ENCODE measurements around the gene TGFBR3.

The TGFBR3 gene

DNA sequence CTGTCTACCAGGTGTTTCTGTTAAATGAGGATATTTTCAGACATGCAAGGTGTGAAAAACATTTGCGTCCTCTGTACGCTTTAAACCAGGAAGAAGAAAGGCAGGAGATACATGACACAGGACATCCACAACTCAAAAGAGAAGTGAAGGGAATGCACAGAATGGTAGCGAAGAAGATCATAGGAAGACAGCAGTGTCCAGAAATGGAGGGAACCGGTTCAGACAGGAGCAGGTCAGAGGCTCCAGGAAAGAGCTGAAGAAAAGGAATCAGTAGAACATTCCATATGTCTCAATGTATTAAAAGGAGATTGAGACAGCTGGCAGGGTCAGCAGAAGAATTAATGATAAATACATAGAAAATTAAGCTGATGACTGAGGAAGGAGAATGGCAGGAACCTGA is 194.4 kb downstream of the TGFBR3 start:
- H3K4me1 ChIP-seq (ENCODE audit: control insufficient read depth, insufficient read depth, low read length): 0 out of 2 replicates have a peak, but pooled peaks cover 4% of the 10 kb centered on the region
- H3K9me3 ChIP-seq (ENCODE audit: control insufficient read depth, insufficient read depth, low read depth, low read length): no peaks in the 10 kb centered on the region
- TF ChIP-seq KLF16 (tag by site-specific recombination; IDR thresholded peaks at IDR 0.05) (no peak), HOXA7 (CRISPR knock-in tag; IDR thresholded peaks at IDR 0.05; ENCODE audit: borderline replicate concordance) (no peak), ZNF830 (tag by site-specific recombination; IDR thresholded peaks at IDR 0.05; ENCODE audit: low read depth) (no peak), ZNF791 (tag by site-specific recombination; IDR thresholded peaks at IDR 0.05) (no peak)
- ChIA-PET CTCF (no interaction called here), POLR2A (no interaction called here)
- H3K4me3 ChIP-seq (ENCODE audit: low read depth, low read length): no peak overlapping the region
- H3K36me3 ChIP-seq (ENCODE audit: control insufficient read depth in 2 of 2, insufficient read depth in 1 of 2, low read length in 2 of 2): peaks cover 0 to 6% of the 10 kb centered on the region in 2 experiments; a peak in 2 of 3 replicates
- H3K27ac ChIP-seq (ENCODE audit: extremely low read depth, low read depth, low read length): no peak overlapping the region

DNA sequence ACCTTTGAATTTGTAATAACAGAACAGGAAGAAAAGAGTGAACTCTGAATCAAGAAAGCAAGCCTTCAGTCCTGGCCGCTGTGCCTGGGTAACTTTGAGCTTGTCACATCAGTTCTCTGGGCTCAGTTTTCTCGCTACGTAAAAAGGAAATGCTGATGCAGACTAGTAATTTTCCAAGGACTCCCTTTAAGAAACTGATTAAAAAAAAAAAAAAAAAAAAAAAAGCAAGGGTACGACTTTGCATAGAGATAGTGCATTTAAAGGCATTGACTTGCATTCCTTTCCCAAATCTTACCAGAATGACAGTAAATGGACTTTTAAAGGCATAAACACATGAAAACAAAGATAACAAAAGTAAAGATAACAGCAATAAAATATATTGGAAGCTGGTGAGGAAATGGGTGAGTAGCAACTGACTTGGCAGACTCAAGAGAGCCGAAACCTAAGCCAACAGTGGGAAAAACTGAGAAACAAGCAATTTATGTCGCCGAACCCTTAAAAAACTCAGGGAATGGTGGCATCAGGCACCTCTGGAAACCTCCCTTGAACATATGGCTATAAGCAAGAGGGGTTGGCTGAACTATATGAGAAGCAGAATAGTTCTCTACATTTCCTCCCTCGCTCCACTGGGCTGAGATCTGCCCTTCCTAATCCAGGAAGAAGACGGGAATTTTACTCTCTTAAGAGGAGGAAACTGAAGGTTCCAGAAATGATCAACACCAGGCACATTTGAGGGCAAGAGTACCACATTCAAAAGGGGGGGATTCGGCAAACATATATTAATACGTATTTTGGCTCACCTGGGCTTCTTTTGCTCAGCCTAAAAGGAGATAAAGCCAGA is 196.1 kb downstream of the TGFBR3 start:
- no peak overlapping the region for H3K4me3 ChIP-seq (ENCODE audit: low read depth, low read length)
- ChIA-PET CTCF (interaction anchor here (0.7 kb wide), 1 partner anchor 177 kb away, joined by 3 read pairs; no protein-coding TSS in a partner anchor), POLR2A (no interaction called here)
- 0 out of 2 replicates have a peak, but pooled peaks cover 4% of the 10 kb centered on the region for H3K4me1 ChIP-seq (ENCODE audit: control insufficient read depth, insufficient read depth, low read length)
- TF ChIP-seq ZXDB (tag by site-specific recombination; IDR thresholded peaks at IDR 0.05) (0 out of 2 replicates have a peak, but pooled peaks have one; percentile 46), SP7 (tag by site-specific recombination; IDR thresholded peaks at IDR 0.05) (no peak), ZFP69B (tag by site-specific recombination; IDR thresholded peaks at IDR 0.05) (no peak), ZNF785 (tag by site-specific recombination; IDR thresholded peaks at IDR 0.05) (no peak), ZNF335 (tag by site-specific recombination; conservative IDR thresholded peaks at IDR 0.05) (peak; percentile 47), PRDM4 (tag by site-specific recombination; IDR thresholded peaks at IDR 0.05) (no peak), ZNF138 (tag by site-specific recombination; IDR thresholded peaks at IDR 0.05; ENCODE audit: borderline replicate concordance) (no peak), ZBTB44 (tag by site-specific recombination; IDR thresholded peaks at IDR 0.05) (no peak), FEZF1 (tag by site-specific recombination; IDR thresholded peaks at IDR 0.05) (peak; percentile 55; the same call in 1 of the 2 replicates), ZNF302 (tag by site-specific recombination; IDR thresholded peaks at IDR 0.05; ENCODE audit: low read depth) (no peak), ZNF549 (tag by site-specific recombination; IDR thresholded peaks at IDR 0.05) (no peak)
- TF ChIP-seq, protein P1, sequence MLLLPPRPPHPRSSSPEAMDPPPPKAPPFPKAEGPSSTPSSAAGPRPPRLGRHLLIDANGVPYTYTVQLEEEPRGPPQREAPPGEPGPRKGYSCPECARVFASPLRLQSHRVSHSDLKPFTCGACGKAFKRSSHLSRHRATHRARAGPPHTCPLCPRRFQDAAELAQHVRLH (tag by site-specific recombination; IDR thresholded peaks at IDR 0.05): 0 out of 2 replicates have a peak, but pooled peaks have one; percentile 20
- H3K36me3 ChIP-seq (ENCODE audit: control insufficient read depth in 2 of 2, insufficient read depth in 1 of 2, low read length in 2 of 2): no peaks in the 10 kb centered on the region; a peak in 1 of 3 replicates
- H3K9me3 ChIP-seq (ENCODE audit: control insufficient read depth, insufficient read depth, low read depth, low read length): no peaks in the 10 kb centered on the region
- no peak overlapping the region for H3K27ac ChIP-seq (ENCODE audit: extremely low read depth, low read depth, low read length)

- POLR2A ChIA-PET: no interaction called here
- Histone ChIP-seq H3K36me3 (ENCODE audit: control insufficient read depth in 2 of 2, insufficient read depth in 1 of 2, low read length in 2 of 2) (peaks cover 0 to 4% of the 10 kb centered on the region in 2 experiments; a peak in 1 of 3 replicates), H3K9me3 (ENCODE audit: control insufficient read depth, insufficient read depth, low read depth, low read length) (no peaks in the 10 kb centered on the region), H3K4me3 (ENCODE audit: low read depth, low read length) (no peak overlapping the region), H3K27ac (ENCODE audit: extremely low read depth, low read depth, low read length) (no peak overlapping the region), H3K4me1 (ENCODE audit: control insufficient read depth, insufficient read depth, low read length) (0 out of 2 replicates have a peak, but pooled peaks cover 4% of the 10 kb centered on the region)
- CTCF ChIA-PET: no interaction called here
- TF ChIP-seq ZFP69B (tag by site-specific recombination; IDR thresholded peaks at IDR 0.05) (no peak), GLIS1 (tag by site-specific recombination; IDR thresholded peaks at IDR 0.05) (no peak), ZBTB26 (tag by site-specific recombination; optimal IDR thresholded peaks at IDR 0.05) (no peak), ZNF2 (tag by site-specific recombination; IDR thresholded peaks at IDR 0.05) (no peak), ZBTB8A (tag by site-specific recombination; IDR thresholded peaks at IDR 0.05) (no peak), ZNF704 (tag by site-specific recombination; IDR thresholded peaks at IDR 0.05) (no peak), ZNF426 (tag by site-specific recombination; IDR thresholded peaks at IDR 0.05) (no peak), BCL11A (tag by site-specific recombination; IDR thresholded peaks at IDR 0.05; ENCODE audit: low read depth) (no peak)
Observed at GRCh38 chr1:91687452-91687851, 198.5 kb downstream of the TGFBR3 start.
